H9 (cell line): Measurements from ENCODE around the gene CFDP1. TPM values are rescaled to one million over a fixed set of nuclear protein-coding genes. Genes with fewer than 3 reads are reported as not detected.

ENCODE experiments used
- DNase-seq: peaks from one replicate; pipeline ENCODE4 v3.0.0-alpha.2; 2017
- H2AFZ ChIP-seq: one replicate; pipeline ENCODE4 v1.6.1; 2013; ENCODE audit warnings: mild to moderate bottlenecking, low read length, control low read depth, moderate library complexity
- H2AK5ac ChIP-seq: 2 replicates; pipeline ENCODE4 v1.6.1; 2013; ENCODE audit warnings: low read length, control low read depth, mixed read lengths; ENCODE audit not compliant: insufficient read length
- H2BK120ac ChIP-seq: one replicate; pipeline ENCODE4 v1.6.1; 2013; ENCODE audit warnings: low read depth, mild to moderate bottlenecking, low read length, control low read depth, inconsistent platforms; ENCODE audit not compliant: poor library complexity, severe bottlenecking
- H2BK12ac ChIP-seq: 2 replicates; pipeline ENCODE4 v1.6.1; 2013; ENCODE audit warnings: low read length, control low read depth, mixed read lengths, low read depth; ENCODE audit not compliant: insufficient read length
- H2BK15ac ChIP-seq: 2 replicates; pipeline ENCODE4 v1.6.1; 2013; ENCODE audit warnings: low read depth, low read length, control low read depth
- H2BK20ac ChIP-seq: one replicate; pipeline ENCODE4 v1.6.1; 2013; ENCODE audit warnings: low read depth, mild to moderate bottlenecking, low read length, control low read depth, inconsistent platforms; ENCODE audit not compliant: poor library complexity, severe bottlenecking
- H2BK5ac ChIP-seq: 2 replicates; pipeline ENCODE4 v1.6.1; 2013; ENCODE audit warnings: low read length, control low read depth, mixed read lengths; ENCODE audit not compliant: insufficient read length
- H3K14ac ChIP-seq: 2 replicates; pipeline ENCODE4 v1.6.1; 2013; ENCODE audit warnings: low read length, control low read depth; ENCODE audit not compliant: insufficient read depth
- H3K18ac ChIP-seq: 2 replicates; pipeline ENCODE4 v1.6.1; 2013; ENCODE audit warnings: low read depth, mild to moderate bottlenecking, mixed read lengths, low read length, control low read depth; ENCODE audit not compliant: insufficient read length
- H3K23ac ChIP-seq: 2 replicates; pipeline ENCODE4 v1.6.1; 2013; ENCODE audit warnings: low read length, control low read depth, mixed read lengths, low read depth; ENCODE audit not compliant: insufficient read length
- H3K23me2 ChIP-seq: 2 replicates; pipeline ENCODE4 v1.6.1; 2013; ENCODE audit warnings: low read depth, mild to moderate bottlenecking, mixed read lengths, low read length, control low read depth; ENCODE audit not compliant: insufficient read length, poor library complexity, severe bottlenecking
- H3K27ac ChIP-seq: 2 replicates; pipeline ENCODE4 v1.5.1; 2013; ENCODE audit warnings: low read length, control low read depth, mixed read lengths, low read depth; ENCODE audit not compliant: insufficient read length
- H3K27me3 ChIP-seq: 2 replicates; pipeline ENCODE4 v1.6.1; 2013; ENCODE audit warnings: low read length, control low read depth, inconsistent platforms; ENCODE audit not compliant: insufficient read depth
- H3K4ac ChIP-seq: 2 replicates; pipeline ENCODE4 v1.6.1; 2013; ENCODE audit warnings: low read depth, mild to moderate bottlenecking, control low read depth, inconsistent platforms, low read length, moderate library complexity
- H3K4me1 ChIP-seq: 2 replicates; pipeline ENCODE4 v1.6.1; 2013; ENCODE audit warnings: low read length, control low read depth, inconsistent platforms; ENCODE audit not compliant: insufficient read depth
- H3K4me2 ChIP-seq: 2 replicates; pipeline ENCODE4 v1.6.1; 2013; ENCODE audit warnings: low read length, control low read depth, mixed read lengths; ENCODE audit not compliant: insufficient read length, insufficient read depth
- H3K56ac ChIP-seq: 2 replicates; pipeline ENCODE4 v1.6.1; 2013; ENCODE audit warnings: low read depth, mild to moderate bottlenecking, mixed read lengths, low read length, control low read depth; ENCODE audit not compliant: insufficient read length
- H3K79me1 ChIP-seq: 2 replicates; pipeline ENCODE4 v1.6.1; 2013; ENCODE audit warnings: low read depth, mild to moderate bottlenecking, moderate library complexity, low read length, control low read depth, inconsistent platforms; ENCODE audit not compliant: insufficient read depth, poor library complexity, severe bottlenecking
- H3K79me2 ChIP-seq: 2 replicates; pipeline ENCODE4 v1.6.1; 2013; ENCODE audit warnings: low read length, control low read depth, inconsistent platforms; ENCODE audit not compliant: insufficient read depth
- H3K9ac ChIP-seq: 2 replicates; pipeline ENCODE4 v1.6.1; 2013; ENCODE audit warnings: low read length, control low read depth, mixed read lengths; ENCODE audit not compliant: insufficient read length; ENCODE audit errors: extremely low read depth
- H3K9me3 ChIP-seq: one replicate; pipeline ENCODE4 v1.6.1; 2013; ENCODE audit warnings: low read depth, low read length, inconsistent platforms; ENCODE audit not compliant: control insufficient read depth
- H3T11ph ChIP-seq: one replicate; pipeline ENCODE4 v1.6.1; 2013; ENCODE audit warnings: mild to moderate bottlenecking, low read length, control low read depth, inconsistent platforms
- H4K20me1 ChIP-seq: one replicate; pipeline ENCODE4 v1.6.1; 2013; ENCODE audit not compliant: control insufficient read depth, insufficient read length, insufficient read depth
- H4K5ac ChIP-seq: 2 replicates; pipeline ENCODE4 v1.6.1; 2013; ENCODE audit warnings: low read depth, mild to moderate bottlenecking, mixed read lengths, low read length, control low read depth; ENCODE audit not compliant: insufficient read length
- H4K8ac ChIP-seq: replicated peaks from 2 replicates; pipeline ENCODE4 v1.6.1; 2013; ENCODE audit warnings: low read length, control low read depth, mixed read lengths, low read depth; ENCODE audit not compliant: insufficient read length
- H4K91ac ChIP-seq: 2 replicates; pipeline ENCODE4 v1.6.1; 2013; ENCODE audit warnings: low read depth, mild to moderate bottlenecking, moderate library complexity, mixed read lengths, low read length, control low read depth; ENCODE audit not compliant: insufficient read length
- H3K27ac Mint-ChIP-seq, 3 experiments: 2 replicates in 2 of 3; 3 replicates in 1 of 3; pipeline ENCODE4 v1.8.0; 2020 to 2021; ENCODE audit warnings: mixed read lengths in 3 of 3, mild to moderate bottlenecking in 1 of 3, moderate library complexity in 1 of 3
- H3K27me3 Mint-ChIP-seq: 2 replicates; pipeline ENCODE4 v1.8.0; 2021; ENCODE audit warnings: low read depth, mild to moderate bottlenecking, moderate library complexity, mixed read lengths
- H3K36me3 Mint-ChIP-seq, 3 experiments: 2 replicates in 2 of 3; 3 replicates in 1 of 3; pipeline ENCODE4 v1.8.0; 2020 to 2021; ENCODE audit warnings: low read depth in 3 of 3, mixed read lengths in 3 of 3; ENCODE audit not compliant: insufficient read depth in 1 of 3
- H3K4me1 Mint-ChIP-seq, 2 experiments: 2 replicates each; pipeline ENCODE4 v1.8.0; 2020; ENCODE audit warnings: mixed read lengths in 2 of 2
- H3K4me3 Mint-ChIP-seq, 2 experiments: 2 replicates in 1 of 2; 3 replicates in 1 of 2; pipeline ENCODE4 v1.8.0; 2020 to 2021; ENCODE audit warnings: mild to moderate bottlenecking in 2 of 2, mixed read lengths in 2 of 2, moderate library complexity in 1 of 2
- H3K9me3 Mint-ChIP-seq, 2 experiments: 2 replicates in 1 of 2; 3 replicates in 1 of 2; pipeline ENCODE4 v1.8.0; 2020; ENCODE audit warnings: mild to moderate bottlenecking in 2 of 2, mixed read lengths in 2 of 2, moderate library complexity in 1 of 2
- WGBS: extraction: QIAGEN DNeasy Blood & Tissue Kit; methylation state at CpG from one replicate; pipeline ENCODE4 v1.1.7; 2013; ENCODE audit warnings: missing lambda C conversion rate, low lambda C conversion rate, mixed read lengths; ENCODE audit not compliant: insufficient read length; ENCODE audit errors: extremely low coverage; 5-methylcytosine and 5-hydroxymethylcytosine counted together
- total RNA-seq: library from RNA; stranded (reverse); gene quantifications from 2 replicates; pipeline ENCODE4 v1.2.1, GENCODE V29; 2021
- TF ChIP-seq, protein P1 (sequence below): fragments of 200-600 bp; sonication (generic); conservative IDR thresholded peaks from 3 replicates; pipeline ENCODE4 v1.8.0; 2021; ENCODE audit warnings: antibody characterized with exemption, mild to moderate bottlenecking

CFDP1 gene
- total RNA-seq, 1 experiment from 2014 or later: 89.2 TPM

- H2BK120ac ChIP-seq: no peak overlapping the region
- H3K4me1 ChIP-seq: peaks cover 6% of the 10 kb centered on the region; the same call in 1 of the 2 replicates
- H3K4ac ChIP-seq: no peak overlapping the region
- no peak overlapping the region for H3K4me2 ChIP-seq
- peaks cover 11% of the 10 kb centered on the region for H3K23me2 ChIP-seq
- peaks cover 53% of the 10 kb centered on the region; the same call in 1 of the 2 replicates for H3K79me2 ChIP-seq
- H3K23ac ChIP-seq: no peak overlapping the region
- H2BK12ac ChIP-seq: no peak overlapping the region
- Mint-ChIP-seq H3K27ac (peak overlapping the region; percentile 83 to 97 (median 84); a peak in 5 of 7 replicates), H3K4me1 (peaks cover 48 to 56% of the 10 kb centered on the region in 2 experiments), H3K36me3 (peaks cover 14 to 18% (median 14%) of the 10 kb centered on the region in 3 experiments; a peak in 6 of 7 replicates), H3K4me3 (no peak overlapping the region), H3K9me3 (no peaks in the 10 kb centered on the region), H3K27me3 (no peaks in the 10 kb centered on the region; the same call in 1 of the 2 replicates)
- H3K18ac ChIP-seq: no peak overlapping the region
- no peak overlapping the region for H2BK5ac ChIP-seq
- H3K9me3 ChIP-seq: no peaks in the 10 kb centered on the region
- TF ChIP-seq, protein P1, sequence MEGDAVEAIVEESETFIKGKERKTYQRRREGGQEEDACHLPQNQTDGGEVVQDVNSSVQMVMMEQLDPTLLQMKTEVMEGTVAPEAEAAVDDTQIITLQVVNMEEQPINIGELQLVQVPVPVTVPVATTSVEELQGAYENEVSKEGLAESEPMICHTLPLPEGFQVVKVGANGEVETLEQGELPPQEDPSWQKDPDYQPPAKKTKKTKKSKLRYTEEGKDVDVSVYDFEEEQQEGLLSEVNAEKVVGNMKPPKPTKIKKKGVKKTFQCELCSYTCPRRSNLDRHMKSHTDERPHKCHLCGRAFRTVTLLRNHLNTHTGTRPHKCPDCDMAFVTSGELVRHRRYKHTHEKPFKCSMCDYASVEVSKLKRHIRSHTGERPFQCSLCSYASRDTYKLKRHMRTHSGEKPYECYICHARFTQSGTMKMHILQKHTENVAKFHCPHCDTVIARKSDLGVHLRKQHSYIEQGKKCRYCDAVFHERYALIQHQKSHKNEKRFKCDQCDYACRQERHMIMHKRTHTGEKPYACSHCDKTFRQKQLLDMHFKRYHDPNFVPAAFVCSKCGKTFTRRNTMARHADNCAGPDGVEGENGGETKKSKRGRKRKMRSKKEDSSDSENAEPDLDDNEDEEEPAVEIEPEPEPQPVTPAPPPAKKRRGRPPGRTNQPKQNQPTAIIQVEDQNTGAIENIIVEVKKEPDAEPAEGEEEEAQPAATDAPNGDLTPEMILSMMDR: no peak
- H2BK15ac ChIP-seq: no peak overlapping the region
- no peak overlapping the region for H2BK20ac ChIP-seq
- no peak overlapping the region for H4K91ac ChIP-seq
- no peak overlapping the region for H3K56ac ChIP-seq
- H3K9ac ChIP-seq: no peak overlapping the region
- no peak overlapping the region for H3T11ph ChIP-seq
- peaks cover 13% of the 10 kb centered on the region for H3K79me1 ChIP-seq
- no peak for DNase-seq
- no peaks in the 10 kb centered on the region for H3K27me3 ChIP-seq
- no peak overlapping the region for H3K27ac ChIP-seq
- no peak overlapping the region for H2AK5ac ChIP-seq
- no peak overlapping the region for H4K8ac ChIP-seq
- no CpG with 5 or more reads among the region's 13 CpGs for WGBS
- no peaks in the 10 kb centered on the region for H4K20me1 ChIP-seq
- no peak overlapping the region for H2AFZ ChIP-seq
- H3K14ac ChIP-seq: no peak overlapping the region; the same call in 1 of the 2 replicates
- no peak overlapping the region for H4K5ac ChIP-seq
Observed at GRCh38 chr16:75247249-75247648, 186.1 kb downstream of the CFDP1 start.
